Neural progenitor cell (in vitro differentiated cells): Measurements from ENCODE around the gene TTC3. TPM values are rescaled to one million over a fixed set of nuclear protein-coding genes. Genes with fewer than 3 reads are reported as not detected.

Experiments used
- DNase-seq: peaks from one replicate; pipeline ENCODE4 v3.0.0-alpha.2; 2016; ENCODE audit warnings: low spot score
- H2AFZ ChIP-seq: fragments of 200-600 bp; sonication (generic); replicated peaks from 2 replicates; pipeline ENCODE4 v1.6.1; 2016; ENCODE audit warnings: antibody characterized with exemption
- H3F3A ChIP-seq: fragments of 200-600 bp; sonication (generic); 2 replicates; pipeline ENCODE4 v1.6.1; 2016; ENCODE audit warnings: antibody characterized with exemption, low read depth
- H3K27ac ChIP-seq: fragments of 200-600 bp; sonication (generic); 2 replicates; pipeline ENCODE4 v1.5.1; 2016; ENCODE audit warnings: mild to moderate bottlenecking
- H3K27me3 ChIP-seq: fragments of 200-600 bp; sonication (generic); 2 replicates; pipeline ENCODE4 v1.6.1; 2016; ENCODE audit warnings: mild to moderate bottlenecking, moderate library complexity
- H3K36me3 ChIP-seq: fragments of 200-600 bp; sonication (generic); 2 replicates; pipeline ENCODE4 v1.5.1; 2016
- H3K4me1 ChIP-seq: fragments of 200-600 bp; sonication (generic); 2 replicates; pipeline ENCODE4 v1.6.1; 2016; ENCODE audit warnings: mixed run types
- H3K4me2 ChIP-seq: fragments of 200-600 bp; sonication (generic); 2 replicates; pipeline ENCODE4 v1.6.1; 2016
- H3K4me3 ChIP-seq: fragments of 200-600 bp; sonication (generic); 2 replicates; pipeline ENCODE4 v1.5.1; 2016
- H3K79me2 ChIP-seq: fragments of 200-600 bp; sonication (generic); 2 replicates; pipeline ENCODE4 v1.6.1; 2016; ENCODE audit warnings: low read depth
- H3K9ac ChIP-seq: fragments of 200-600 bp; sonication (generic); 2 replicates; pipeline ENCODE4 v1.6.1; 2016
- H3K9me3 ChIP-seq: fragments of 200-600 bp; sonication (generic); 2 replicates; pipeline ENCODE4 v1.5.1; 2016; ENCODE audit warnings: low read depth
- H4K20me1 ChIP-seq: fragments of 200-600 bp; sonication (generic); 2 replicates; pipeline ENCODE4 v1.6.1; 2016; ENCODE audit warnings: low read depth
- H3K27ac Mint-ChIP-seq: 3 replicates; pipeline ENCODE4 v1.8.0; 2021; ENCODE audit warnings: mixed read lengths
- H3K27me3 Mint-ChIP-seq: 2 replicates; pipeline ENCODE4 v1.8.0; 2022; ENCODE audit warnings: low read depth, mild to moderate bottlenecking, inconsistent platforms, moderate library complexity, mixed read lengths; ENCODE audit not compliant: insufficient read depth
- H3K36me3 Mint-ChIP-seq: 3 replicates; pipeline ENCODE4 v1.8.0; 2021; ENCODE audit warnings: mixed read lengths
- H3K4me1 Mint-ChIP-seq: 3 replicates; pipeline ENCODE4 v1.8.0; 2021; ENCODE audit warnings: mixed read lengths
- H3K4me3 Mint-ChIP-seq: 3 replicates; pipeline ENCODE4 v1.8.0; 2021; ENCODE audit warnings: mild to moderate bottlenecking, moderate library complexity, mixed read lengths
- H3K9me3 Mint-ChIP-seq: 3 replicates; pipeline ENCODE4 v1.8.0; 2020; ENCODE audit warnings: mixed read lengths
- CTCF ChIP-seq: fragments of 200-600 bp; sonication (generic); IDR thresholded peaks from 2 replicates; pipeline ENCODE4 v1.5.1; 2017; ENCODE audit warnings: antibody characterized with exemption, mild to moderate bottlenecking
- EZH2 ChIP-seq: fragments of 200-600 bp; sonication (generic); IDR thresholded peaks from 2 replicates; pipeline ENCODE4 v1.6.1; 2017; ENCODE audit warnings: antibody characterized with exemption, mild to moderate bottlenecking, moderate library complexity
- EZH2phosphoT487 ChIP-seq: fragments of 200-600 bp; sonication (generic); IDR thresholded peaks from 2 replicates; pipeline ENCODE4 v1.6.1; 2017; ENCODE audit warnings: antibody characterized with exemption
- total RNA-seq: library from RNA; depleted of rRNA; stranded (reverse); fragments of >200 nt; gene quantifications from 2 replicates; pipeline ENCODE4 v1.2.3, GENCODE V29; 2015; ENCODE audit warnings: low replicate concordance

The TTC3 gene
- total RNA-seq, 1 donor from 2014 or later = 135 TPM

GRCh38 chr21:37224861-37225839 is 152.1 kb downstream of the TTC3 start:
- H3K27ac Mint-ChIP-seq = no peak overlapping the region
- H3K79me2 ChIP-seq = no peaks in the 10 kb centered on the region
- H3K4me3 ChIP-seq = no peak overlapping the region
- no peak for DNase-seq
- H3K27me3 Mint-ChIP-seq = peaks cover 7% of the 10 kb centered on the region
- no peaks in the 10 kb centered on the region for H4K20me1 ChIP-seq
- H3K4me1 Mint-ChIP-seq = no peaks in the 10 kb centered on the region
- H3K27me3 ChIP-seq = no peaks in the 10 kb centered on the region
- no peaks in the 10 kb centered on the region for H3K4me1 ChIP-seq
- H3F3A ChIP-seq = no peaks in the 10 kb centered on the region
- H2AFZ ChIP-seq = no peak overlapping the region
- no peaks in the 10 kb centered on the region for H3K9me3 Mint-ChIP-seq
- H3K4me3 Mint-ChIP-seq = no peak overlapping the region
- peaks cover 49% of the 10 kb centered on the region for H3K36me3 Mint-ChIP-seq
- no peak for TF ChIP-seq CTCF
- TF ChIP-seq EZH2 = no peak
- TF ChIP-seq EZH2phosphoT487 = no peak
- no peaks in the 10 kb centered on the region for H3K36me3 ChIP-seq
- H3K9ac ChIP-seq = no peak overlapping the region
- H3K4me2 ChIP-seq = no peak overlapping the region
- no peaks in the 10 kb centered on the region for H3K9me3 ChIP-seq
- no peak overlapping the region for H3K27ac ChIP-seq

- H3K27ac ChIP-seq = no peak overlapping the region
- H3K27me3 ChIP-seq = no peaks in the 10 kb centered on the region
- H2AFZ ChIP-seq = no peak overlapping the region
- no peak overlapping the region for H3K4me2 ChIP-seq
- no peaks in the 10 kb centered on the region for H3K79me2 ChIP-seq
- no peak for DNase-seq
- no peaks in the 10 kb centered on the region for H3K9me3 Mint-ChIP-seq
- H3K9me3 ChIP-seq = no peaks in the 10 kb centered on the region
- no peaks in the 10 kb centered on the region for H4K20me1 ChIP-seq
- no peak overlapping the region for H3K27ac Mint-ChIP-seq
- no peak overlapping the region for H3K4me3 ChIP-seq
- no peak overlapping the region for H3K4me3 Mint-ChIP-seq
- H3K9ac ChIP-seq = no peak overlapping the region
- no peaks in the 10 kb centered on the region for H3K36me3 ChIP-seq
- no peaks in the 10 kb centered on the region for H3K4me1 ChIP-seq
- H3F3A ChIP-seq = no peaks in the 10 kb centered on the region
- TF ChIP-seq EZH2phosphoT487 = no peak
- TF ChIP-seq EZH2 = no peak
- TF ChIP-seq CTCF = no peak
- H3K4me1 Mint-ChIP-seq = no peaks in the 10 kb centered on the region
- peaks cover 50% of the 10 kb centered on the region for H3K36me3 Mint-ChIP-seq
- peaks cover 7% of the 10 kb centered on the region for H3K27me3 Mint-ChIP-seq
Measured at GRCh38 chr21:37226041-37226920, 153.2 kb downstream of the TTC3 start.

GRCh38 chr21:37227071-37228002 is 154.3 kb downstream of the TTC3 start:
- H3K4me1 Mint-ChIP-seq = no peaks in the 10 kb centered on the region
- H3K9me3 ChIP-seq = no peaks in the 10 kb centered on the region
- H3K79me2 ChIP-seq = no peaks in the 10 kb centered on the region
- H3K27ac ChIP-seq = no peak overlapping the region
- H3K27me3 ChIP-seq = no peaks in the 10 kb centered on the region
- no peak overlapping the region for H3K4me3 Mint-ChIP-seq
- no peaks in the 10 kb centered on the region for H3K36me3 ChIP-seq
- H3K4me2 ChIP-seq = no peak overlapping the region
- H3F3A ChIP-seq = no peaks in the 10 kb centered on the region
- no peak overlapping the region for H2AFZ ChIP-seq
- H3K4me3 ChIP-seq = no peak overlapping the region
- no peaks in the 10 kb centered on the region for H3K4me1 ChIP-seq
- DNase-seq = no peak
- no peaks in the 10 kb centered on the region for H4K20me1 ChIP-seq
- no peaks in the 10 kb centered on the region for H3K9me3 Mint-ChIP-seq
- peaks cover 7% of the 10 kb centered on the region for H3K27me3 Mint-ChIP-seq
- H3K27ac Mint-ChIP-seq = no peak overlapping the region
- peaks cover 55% of the 10 kb centered on the region for H3K36me3 Mint-ChIP-seq
- TF ChIP-seq EZH2 = no peak
- TF ChIP-seq EZH2phosphoT487 = no peak
- no peak for TF ChIP-seq CTCF
- H3K9ac ChIP-seq = no peak overlapping the region
